K562 (cell line): ENCODE results near the gene NSF. TPM values are rescaled to one million over a fixed set of nuclear protein-coding genes. Genes with fewer than 3 reads are reported as not detected.
A peak's percentile ranks its signal among the peaks of the same experiment; 100 is the strongest.

Experiments
- ARID3A ChIP-seq: IDR thresholded peaks from 2 replicates; pipeline ENCODE4 v1.6.1; 2012; ENCODE audit warnings: low read depth, low read length, improper control_type of control experiment, borderline replicate concordance
- CBFA2T2 ChIP-seq: fragments of 450-650 bp; conservative IDR thresholded peaks from 2 replicates; pipeline ENCODE4 v1.6.1; 2017; ENCODE audit warnings: mild to moderate bottlenecking
- CHD2 ChIP-seq: IDR thresholded peaks from 2 replicates; pipeline ENCODE4 v1.6.1; 2011; ENCODE audit warnings: low read depth, low read length
- EWSR1 ChIP-seq: fragments of 450-650 bp; IDR thresholded peaks from 2 replicates; pipeline ENCODE4 v1.6.1; 2018; ENCODE audit warnings: borderline replicate concordance, mild to moderate bottlenecking, low read depth, moderate library complexity; ENCODE audit not compliant: partially characterized antibody
- FOXO4 ChIP-seq: fragments of 450-650 bp; formaldehyde crosslinking; IDR thresholded peaks from 2 replicates; pipeline ENCODE4 v1.4.0; 2020; ENCODE audit warnings: mild to moderate bottlenecking, moderate library complexity
- HBP1 ChIP-seq: fragments of 450-650 bp; formaldehyde crosslinking; IDR thresholded peaks from 2 replicates; pipeline ENCODE4 v1.4.0; 2022; ENCODE audit warnings: missing genetic modification characterization
- PBX2 ChIP-seq, 2 experiments: IDR thresholded peaks in 1 of 2; conservative IDR thresholded peaks in 1 of 2; 2 replicates each; pipeline ENCODE4 v1.6.1; 2016; ENCODE audit warnings: low read depth in 2 of 2, mild to moderate bottlenecking in 1 of 2, missing compliant biosample characterization in 1 of 2, missing genetic modification characterization in 1 of 2, moderate library complexity in 1 of 2
- PHF8 ChIP-seq: fragments of 200-600 bp; sonication (generic); IDR thresholded peaks from 2 replicates; pipeline ENCODE4 v1.6.1; 2012; ENCODE audit warnings: mixed run types, mild to moderate bottlenecking, inconsistent platforms, low read length, moderate library complexity, borderline replicate concordance
- PYGO2 ChIP-seq: fragments of 450-650 bp; IDR thresholded peaks from 2 replicates; pipeline ENCODE4 v1.6.1; 2016; ENCODE audit warnings: mild to moderate bottlenecking, missing genetic modification characterization, moderate library complexity, missing compliant biosample characterization
- RUNX1 ChIP-seq: sonication (generic); IDR thresholded peaks from 2 replicates; pipeline ENCODE4 v1.6.1; 2016; ENCODE audit warnings: antibody characterized with exemption, low read depth
- TAF1 ChIP-seq: IDR thresholded peaks from 2 replicates; pipeline ENCODE4 v1.6.1; 2011; ENCODE audit warnings: mild to moderate bottlenecking, low read length, moderate library complexity; ENCODE audit not compliant: insufficient read depth, control insufficient read depth, severe bottlenecking; ENCODE audit errors: extremely low read depth
- polyA plus RNA-seq, 8 experiments: library from polyadenylated mRNA; depleted of rRNA in 4 of 8; stranded (reverse) in 5 of 8; unstranded in 3 of 8; fragments of >200 nt; fragmentation: Nextera tagmentation in 2 of 8; fragmentation: Illumina TruSeq in 1 of 8; extraction: Ambion mirVana in 2 of 8; extraction: Trizol in 1 of 8; gene quantifications; 2 replicates each; pipeline versions ENCODE4 v1.2.1 to v1.2.3, GENCODE V29; 2011 to 2014; ENCODE audit warnings: inconsistent platforms in 1 of 8, missing spikeins in 1 of 8
- total RNA-seq, 7 experiments: library from RNA; depleted of rRNA in 6 of 7; stranded (reverse); fragments of >200 nt in 6 of 7; fragmentation: Illumina TruSeq in 2 of 7; extraction: Trizol in 2 of 7; gene quantifications; 2 replicates each; pipeline versions ENCODE4 v1.2.1 to v1.2.3, GENCODE V29; 2011 to 2021; ENCODE audit warnings: low replicate concordance in 1 of 7
- TF ChIP-seq, protein P1 (sequence below): conservative IDR thresholded peaks from 2 replicates; pipeline ENCODE4 v1.6.1; 2011; ENCODE audit warnings: low read depth, mild to moderate bottlenecking, low read length; ENCODE audit not compliant: control insufficient read depth
- TF ChIP-seq, protein P2 (sequence below): fragments of 450-650 bp; formaldehyde crosslinking; IDR thresholded peaks from 2 replicates; pipeline ENCODE4 v1.4.0; 2020; ENCODE audit warnings: mild to moderate bottlenecking, moderate library complexity

The NSF gene
- total and polyA plus RNA-seq, 9 of the 15 experiments (the other 6 are each of a cell fraction or from before 2014, with no cell fraction given) = 16.7 to 39.8 (median 36.7) TPM

DNA sequence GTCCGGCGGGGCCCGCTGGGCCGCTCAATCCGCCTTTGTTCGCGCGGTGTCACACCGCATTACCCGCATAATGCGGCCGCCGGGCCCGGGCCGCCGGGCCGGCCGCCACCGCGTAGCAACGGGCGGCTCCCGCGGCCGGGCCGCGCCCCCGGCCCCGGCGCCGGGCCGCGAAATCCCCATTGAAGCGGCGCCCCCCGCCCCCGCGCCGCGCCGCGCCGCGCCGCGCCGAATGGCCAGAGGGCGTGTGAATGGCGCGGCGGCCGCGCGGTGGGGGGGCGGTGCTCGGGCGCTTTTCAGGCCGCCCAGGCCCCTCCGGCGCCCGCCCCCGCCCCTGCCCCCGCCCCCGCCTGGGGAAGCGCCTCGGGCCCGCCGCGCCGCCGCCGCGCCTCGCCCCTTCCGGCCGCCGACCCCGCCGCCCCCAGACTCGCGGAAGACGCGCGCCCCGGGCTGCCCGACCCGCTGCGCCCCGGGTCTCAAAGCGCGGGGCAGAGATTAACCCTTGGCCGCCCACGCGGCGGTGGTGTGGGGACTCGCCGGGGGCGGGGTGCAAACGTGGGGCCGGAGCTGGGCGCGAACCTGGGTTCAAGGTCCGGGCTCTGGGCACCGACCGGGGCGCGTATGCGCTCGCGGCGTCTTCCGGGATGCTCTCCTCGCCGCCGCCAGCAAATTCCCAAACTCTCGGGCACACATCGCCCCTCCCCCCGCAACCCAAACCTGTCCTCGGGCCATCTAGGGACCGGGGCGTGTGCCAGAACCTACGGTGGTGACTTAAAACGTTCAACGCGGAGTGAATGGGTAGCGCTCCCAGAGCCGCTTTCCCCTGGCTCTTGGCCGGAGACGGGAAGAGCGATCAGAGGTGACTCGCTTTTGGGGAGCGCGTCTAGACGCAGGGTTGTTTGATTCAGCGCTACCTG is 181.3 kb downstream of the NSF start (continued):
- TF ChIP-seq ARID3A (no peak), CBFA2T2 (no peak), PHF8 (peak; percentile 47; the same call in 1 of the 2 replicates), TAF1 (peak; percentile 6), PBX2 (CRISPR knock-in tag; IDR thresholded peaks at IDR 0.05; ENCODE audit: low read depth) (no peak), PBX2 (tag; conservative IDR thresholded peaks at IDR 0.05; ENCODE audit: low read depth) (no peak), CHD2 (no peak), FOXO4 (CRISPR knock-in tag) (no peak), RUNX1 (no peak), PYGO2 (tag) (no peak), EWSR1 (no peak), HBP1 (no peak)
- TF ChIP-seq, protein P1, sequence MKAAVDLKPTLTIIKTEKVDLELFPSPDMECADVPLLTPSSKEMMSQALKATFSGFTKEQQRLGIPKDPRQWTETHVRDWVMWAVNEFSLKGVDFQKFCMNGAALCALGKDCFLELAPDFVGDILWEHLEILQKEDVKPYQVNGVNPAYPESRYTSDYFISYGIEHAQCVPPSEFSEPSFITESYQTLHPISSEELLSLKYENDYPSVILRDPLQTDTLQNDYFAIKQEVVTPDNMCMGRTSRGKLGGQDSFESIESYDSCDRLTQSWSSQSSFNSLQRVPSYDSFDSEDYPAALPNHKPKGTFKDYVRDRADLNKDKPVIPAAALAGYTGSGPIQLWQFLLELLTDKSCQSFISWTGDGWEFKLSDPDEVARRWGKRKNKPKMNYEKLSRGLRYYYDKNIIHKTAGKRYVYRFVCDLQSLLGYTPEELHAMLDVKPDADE = no peak
- TF ChIP-seq, protein P2, sequence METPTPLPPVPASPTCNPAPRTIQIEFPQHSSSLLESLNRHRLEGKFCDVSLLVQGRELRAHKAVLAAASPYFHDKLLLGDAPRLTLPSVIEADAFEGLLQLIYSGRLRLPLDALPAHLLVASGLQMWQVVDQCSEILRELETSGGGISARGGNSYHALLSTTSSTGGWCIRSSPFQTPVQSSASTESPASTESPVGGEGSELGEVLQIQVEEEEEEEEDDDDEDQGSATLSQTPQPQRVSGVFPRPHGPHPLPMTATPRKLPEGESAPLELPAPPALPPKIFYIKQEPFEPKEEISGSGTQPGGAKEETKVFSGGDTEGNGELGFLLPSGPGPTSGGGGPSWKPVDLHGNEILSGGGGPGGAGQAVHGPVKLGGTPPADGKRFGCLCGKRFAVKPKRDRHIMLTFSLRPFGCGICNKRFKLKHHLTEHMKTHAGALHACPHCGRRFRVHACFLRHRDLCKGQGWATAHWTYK = no peak
